ENCODE results near the gene PSMD8. TPM values are rescaled to one million over a fixed set of nuclear protein-coding genes. Genes with fewer than 3 reads are reported as not detected.
A peak's percentile ranks its signal among the peaks of the same experiment; 100 is the strongest.

PSMD8 gene
- total and polyA plus RNA-seq, 2 of the 8 experiments (the other 6 are each of a cell fraction or from before 2014, with no cell fraction given), result 170 to 486 TPM

GRCh38 chr19:38394488-38394887, 20.1 kb downstream of the PSMD8 start (continued):
- TF ChIP-seq KDM5A (IDR thresholded peaks at IDR 0.05; ENCODE audit: low read length), result no peak
- no peak for TF ChIP-seq SAP30 (IDR thresholded peaks at IDR 0.05; ENCODE audit: insufficient read depth, insufficient replicate concordance, low read length)
- peak; percentile 52; the same call in 1 of the 2 replicates for TF ChIP-seq E2F6 (IDR thresholded peaks at IDR 0.05)
- TF ChIP-seq SRF (IDR thresholded peaks at IDR 0.05; ENCODE audit: low read depth, low read length), result no peak
- no peak for TF ChIP-seq KDM1A (IDR thresholded peaks at IDR 0.05; ENCODE audit: borderline replicate concordance, low read length)
- TF ChIP-seq NANOG (IDR thresholded peaks at IDR 0.05; ENCODE audit: insufficient read depth, low read depth, low read length, poor library complexity, severe bottlenecking), result no peak
- no peak for TF ChIP-seq POLR2A (IDR thresholded peaks at IDR 0.05; ENCODE audit: control extremely low read depth in 1 of 2, low read depth in 2 of 2, low read length in 2 of 2)
- no peak for TF ChIP-seq CBX8 (IDR thresholded peaks at IDR 0.05; ENCODE audit: borderline replicate concordance, low read depth, low read length)

Measured in H1 (cell line).